OCI-LY3 (cell line): ENCODE results near the gene RIPK3.

ENCODE experiments used
- H2AFZ ChIP-seq: fragments of 200-600, 300-600 bp; shearing (Covaris generic); 2 replicates; pipeline ENCODE4 v1.6.0; 2014; ENCODE audit warnings: antibody characterized with exemption, low read depth, low read length
- H3K27ac ChIP-seq: fragments of 200-600, 300-600 bp; sonication (generic); 2 replicates; pipeline ENCODE4 v1.5.1; 2014; ENCODE audit warnings: mild to moderate bottlenecking, low read length, moderate library complexity, mixed read lengths
- H3K27me3 ChIP-seq: fragments of 200-600, 300-600 bp; sonication (generic); 2 replicates; pipeline ENCODE4 v1.6.1; 2014; ENCODE audit warnings: low read depth, low read length, mixed read lengths
- H3K36me3 ChIP-seq: fragments of 200-600, 300-600 bp; sonication (generic); replicated peaks from 2 replicates; pipeline ENCODE3; 2014; ENCODE audit warnings: low read depth, low read length, mixed read lengths
- H3K4me1 ChIP-seq: fragments of 300-600, 200-600 bp; sonication (generic); 2 replicates; pipeline ENCODE4 v1.6.1; 2014; ENCODE audit warnings: low read length, mixed read lengths
- H3K4me2 ChIP-seq: fragments of 200-600, 300-600 bp; sonication (generic); 2 replicates; pipeline ENCODE4 v1.6.1; 2014; ENCODE audit warnings: low read length, mixed read lengths
- H3K4me3 ChIP-seq: fragments of 300-600, 200-600 bp; sonication (generic); 2 replicates; pipeline ENCODE4 v1.5.1; 2014; ENCODE audit warnings: antibody characterized with exemption, mild to moderate bottlenecking, low read length, moderate library complexity
- H3K79me2 ChIP-seq: fragments of 300-600, 200-600 bp; shearing (Covaris generic); 2 replicates; pipeline ENCODE4 v1.6.1; 2014; ENCODE audit warnings: mild to moderate bottlenecking, low read length, mixed read lengths
- H3K9ac ChIP-seq: fragments of 300-600, 200-600 bp; shearing (Covaris generic); 2 replicates; pipeline ENCODE4 v1.6.0; 2014; ENCODE audit warnings: mild to moderate bottlenecking, low read length, moderate library complexity
- H3K9me3 ChIP-seq: fragments of 200-600, 300-600 bp; shearing (Covaris generic); 2 replicates; pipeline ENCODE4 v1.6.1; 2014; ENCODE audit warnings: low read length, mixed read lengths; ENCODE audit not compliant: insufficient read depth
- H4K20me1 ChIP-seq: fragments of 200-600, 300-600 bp; sonication (generic); 2 replicates; pipeline ENCODE4 v1.6.1; 2016; ENCODE audit warnings: low read length, mixed read lengths; ENCODE audit not compliant: insufficient read depth
- EZH2phosphoT487 ChIP-seq: fragments of 200-600 bp; shearing (Covaris generic); IDR thresholded peaks from 2 replicates; pipeline ENCODE4 v1.6.1; 2018; ENCODE audit warnings: antibody characterized with exemption, mixed run types, low read depth
- TF ChIP-seq, protein P1 (sequence below): fragments of 200-600, 300-600 bp; sonication (generic); IDR thresholded peaks from 2 replicates; pipeline ENCODE4 v1.5.1; 2014; ENCODE audit warnings: antibody characterized with exemption, low read length, low read depth

Gene RIPK3

DNA sequence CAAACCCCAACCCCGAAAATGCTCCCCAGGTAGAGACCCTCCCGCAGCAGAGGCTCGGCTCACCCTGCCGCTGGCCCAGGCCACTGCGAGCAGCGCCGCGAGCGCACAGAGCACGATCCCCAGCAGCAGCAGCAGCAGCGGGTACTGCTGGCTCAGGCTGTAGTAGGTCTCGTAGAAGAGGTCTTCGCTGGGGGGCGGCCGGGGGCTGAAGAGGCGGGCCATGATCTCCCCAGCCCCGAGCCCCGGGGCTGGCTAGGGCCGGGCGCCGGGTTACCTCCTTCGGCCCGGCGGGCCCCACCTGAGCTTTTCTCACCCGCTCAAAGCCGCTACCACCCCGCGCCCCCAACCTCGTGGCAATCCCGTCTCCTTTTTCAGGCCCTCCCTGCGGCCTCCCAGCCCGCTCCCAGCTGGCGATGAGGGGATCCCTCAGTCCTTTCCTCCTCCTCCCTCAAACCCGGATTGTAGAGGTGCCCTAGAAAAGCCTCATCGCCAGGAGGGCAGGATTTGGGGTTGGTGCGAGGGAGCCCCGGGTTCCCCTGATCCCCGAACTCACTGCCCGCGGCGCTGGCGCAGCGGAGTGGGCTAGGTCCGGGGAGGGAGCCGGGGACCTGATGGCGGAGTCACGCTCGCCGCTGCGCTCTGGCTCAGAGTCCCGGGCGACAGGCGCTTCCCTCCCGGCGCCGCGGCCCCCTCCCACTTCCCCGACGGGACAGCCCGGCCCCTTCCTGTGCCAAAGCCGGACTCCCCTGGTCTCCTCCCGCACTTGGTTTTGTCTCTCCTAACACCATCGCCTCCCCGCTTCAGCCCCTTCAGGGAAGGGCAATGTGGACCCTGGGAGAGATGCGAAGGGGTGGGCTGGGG, 5.1 kb downstream of the RIPK3 start, which contains the start of gene ADCY4:
Gene ADCY4 (minus strand): TSS at position 641 of the 861 bp plus-strand sequence. CDS start 419 bp downstream, at position 222.
- H3K4me1 ChIP-seq, result peaks cover 23% of the 10 kb centered on the region
- peak within 1 kb of the TSS; percentile 81 for H2AFZ ChIP-seq
- peaks cover 26% of the 10 kb centered on the region for H3K27me3 ChIP-seq
- no peak within 1 kb of the TSS for H3K27ac ChIP-seq
- H3K4me2 ChIP-seq, result peak within 1 kb of the TSS; percentile 96
- peak within 1 kb of the TSS; percentile 54 for H3K9ac ChIP-seq
- no peaks in the 10 kb centered on the region for H3K36me3 ChIP-seq
- TF ChIP-seq, protein P1, sequence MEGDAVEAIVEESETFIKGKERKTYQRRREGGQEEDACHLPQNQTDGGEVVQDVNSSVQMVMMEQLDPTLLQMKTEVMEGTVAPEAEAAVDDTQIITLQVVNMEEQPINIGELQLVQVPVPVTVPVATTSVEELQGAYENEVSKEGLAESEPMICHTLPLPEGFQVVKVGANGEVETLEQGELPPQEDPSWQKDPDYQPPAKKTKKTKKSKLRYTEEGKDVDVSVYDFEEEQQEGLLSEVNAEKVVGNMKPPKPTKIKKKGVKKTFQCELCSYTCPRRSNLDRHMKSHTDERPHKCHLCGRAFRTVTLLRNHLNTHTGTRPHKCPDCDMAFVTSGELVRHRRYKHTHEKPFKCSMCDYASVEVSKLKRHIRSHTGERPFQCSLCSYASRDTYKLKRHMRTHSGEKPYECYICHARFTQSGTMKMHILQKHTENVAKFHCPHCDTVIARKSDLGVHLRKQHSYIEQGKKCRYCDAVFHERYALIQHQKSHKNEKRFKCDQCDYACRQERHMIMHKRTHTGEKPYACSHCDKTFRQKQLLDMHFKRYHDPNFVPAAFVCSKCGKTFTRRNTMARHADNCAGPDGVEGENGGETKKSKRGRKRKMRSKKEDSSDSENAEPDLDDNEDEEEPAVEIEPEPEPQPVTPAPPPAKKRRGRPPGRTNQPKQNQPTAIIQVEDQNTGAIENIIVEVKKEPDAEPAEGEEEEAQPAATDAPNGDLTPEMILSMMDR, result no peak
- TF ChIP-seq EZH2phosphoT487, result no peak
- H3K9me3 ChIP-seq, result no peaks in the 10 kb centered on the region
- no peaks in the 10 kb centered on the region for H4K20me1 ChIP-seq
- peak within 1 kb of the TSS; percentile 75 for H3K4me3 ChIP-seq
- H3K79me2 ChIP-seq, result no peaks in the 10 kb centered on the region

DNA sequence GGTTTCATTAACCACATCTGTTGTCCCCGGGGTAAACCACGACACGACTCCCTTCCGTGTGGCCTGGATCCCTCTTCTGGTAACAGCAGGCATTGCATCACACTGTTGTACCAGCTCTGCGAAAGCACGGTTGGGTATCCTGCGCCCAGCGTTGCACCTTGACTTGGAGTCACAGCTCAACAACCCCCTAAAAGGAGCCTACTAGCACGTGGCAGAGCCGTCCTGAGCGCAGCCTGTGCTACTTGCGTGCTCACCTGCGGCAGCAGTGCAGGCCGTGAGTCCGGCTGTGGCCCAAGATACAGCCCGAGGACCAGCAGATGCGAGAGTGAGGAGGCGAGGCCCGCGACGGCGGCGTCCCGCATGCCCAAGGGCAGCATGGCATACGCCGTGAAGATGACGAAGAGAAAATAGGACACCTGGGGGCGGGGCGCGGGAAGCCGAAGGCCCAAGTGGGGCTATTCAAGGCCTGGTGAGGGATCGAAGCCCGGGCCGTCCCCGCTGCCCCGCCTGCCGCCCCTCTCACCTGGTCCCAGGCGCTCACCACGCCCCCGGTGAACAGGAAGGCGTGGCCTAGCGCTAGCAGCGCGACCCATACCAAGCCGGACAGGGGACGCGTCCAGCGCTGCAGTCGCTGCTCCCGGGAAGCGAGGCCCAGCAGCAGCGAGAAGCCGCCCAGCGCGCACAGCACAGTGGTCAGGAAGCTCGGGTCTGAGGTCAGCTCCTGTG, 7.4 kb downstream of the RIPK3 start:
- Histone ChIP-seq H3K9me3 (no peaks in the 10 kb centered on the region), H3K9ac (no peak overlapping the region), H3K79me2 (no peaks in the 10 kb centered on the region), H3K27ac (no peak overlapping the region), H3K4me3 (peak overlapping the region; percentile 58), H2AFZ (peak overlapping the region; percentile 41), H3K27me3 (peaks cover 26% of the 10 kb centered on the region), H3K4me1 (peaks cover 19% of the 10 kb centered on the region), H3K36me3 (no peaks in the 10 kb centered on the region), H3K4me2 (peak overlapping the region; percentile 73), H4K20me1 (no peaks in the 10 kb centered on the region)
- TF ChIP-seq, protein P1, result peak; percentile 66
- no peak for TF ChIP-seq EZH2phosphoT487

DNA sequence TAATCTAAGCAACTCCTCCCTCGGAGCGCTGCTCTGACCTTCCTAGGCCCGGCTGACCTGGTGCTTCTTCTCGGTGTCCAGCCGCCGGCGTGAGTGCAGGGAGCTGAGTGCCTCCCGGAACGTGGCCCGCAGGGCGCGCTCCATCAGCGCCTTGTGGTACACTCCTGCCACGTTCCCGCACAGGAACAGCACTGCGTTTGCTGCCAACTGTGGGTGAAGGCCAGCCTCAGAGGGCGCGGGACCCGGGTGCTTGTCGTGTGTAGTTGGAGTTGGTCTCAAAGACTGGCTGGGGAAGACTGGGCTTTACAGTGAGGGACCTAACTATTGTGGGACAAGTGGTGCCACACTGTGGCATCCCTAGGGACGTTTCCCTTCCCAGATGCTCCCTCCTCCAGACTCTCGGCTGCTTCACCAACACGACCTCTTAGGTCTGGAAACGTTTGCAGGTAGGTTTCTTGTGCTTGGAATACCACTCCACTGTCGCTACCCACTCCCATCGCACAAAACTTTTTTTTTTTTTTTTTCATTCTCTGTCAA, 8.0 kb downstream of the RIPK3 start:
- peak overlapping the region; percentile 73 for H3K4me2 ChIP-seq
- peak overlapping the region; percentile 58 for H3K4me3 ChIP-seq
- peaks cover 19% of the 10 kb centered on the region for H3K4me1 ChIP-seq

More for the DNA sequence above, 8.0 kb downstream of the RIPK3 start:
- no peak overlapping the region for H3K27ac ChIP-seq
- no peaks in the 10 kb centered on the region for H3K9me3 ChIP-seq
- no peak overlapping the region for H3K9ac ChIP-seq
- no peaks in the 10 kb centered on the region for H3K36me3 ChIP-seq
- H3K27me3 ChIP-seq, result peaks cover 23% of the 10 kb centered on the region
- no peaks in the 10 kb centered on the region for H3K79me2 ChIP-seq
- peak overlapping the region; percentile 41 for H2AFZ ChIP-seq
- H4K20me1 ChIP-seq, result no peaks in the 10 kb centered on the region
- TF ChIP-seq, protein P1, result no peak
- no peak for TF ChIP-seq EZH2phosphoT487
